Measurements from ENCODE around the gene ACSF2.
A peak's percentile ranks its signal among the peaks of the same experiment; 100 is the strongest.
"Not testable (repeated sequence)": the region's sequence is repeated elsewhere in the genome, so short reads cannot be mapped to it uniquely, and the experiment has no call there.

The ACSF2 gene

DNA sequence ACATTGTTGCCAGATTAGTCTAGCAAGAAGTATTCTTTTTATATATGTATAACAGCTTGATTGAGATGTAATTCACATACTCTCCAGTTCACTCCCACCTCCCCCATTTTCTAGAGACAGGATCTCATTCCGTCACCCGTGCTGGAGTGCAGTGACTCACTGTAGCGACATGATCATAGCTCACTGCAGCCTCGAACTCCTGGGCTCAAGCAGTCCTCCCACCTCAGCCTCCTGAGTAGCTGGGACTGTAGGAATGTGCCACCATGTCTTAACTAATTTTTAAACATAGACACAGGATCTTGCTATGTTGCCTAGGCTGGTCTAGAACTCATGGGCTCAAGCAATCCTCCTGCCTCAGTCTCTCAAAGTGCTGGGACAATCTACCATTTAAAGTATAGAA is 49.3 kb downstream of the ACSF2 start:
- no peak for TF ChIP-seq CTCF (IDR thresholded peaks at IDR 0.05; ENCODE audit: insufficient read depth, low read length, poor library complexity, severe bottlenecking)
- TF ChIP-seq EZH2phosphoT487 (conservative IDR thresholded peaks at IDR 0.05; ENCODE audit: low read length), result no peak

DNA sequence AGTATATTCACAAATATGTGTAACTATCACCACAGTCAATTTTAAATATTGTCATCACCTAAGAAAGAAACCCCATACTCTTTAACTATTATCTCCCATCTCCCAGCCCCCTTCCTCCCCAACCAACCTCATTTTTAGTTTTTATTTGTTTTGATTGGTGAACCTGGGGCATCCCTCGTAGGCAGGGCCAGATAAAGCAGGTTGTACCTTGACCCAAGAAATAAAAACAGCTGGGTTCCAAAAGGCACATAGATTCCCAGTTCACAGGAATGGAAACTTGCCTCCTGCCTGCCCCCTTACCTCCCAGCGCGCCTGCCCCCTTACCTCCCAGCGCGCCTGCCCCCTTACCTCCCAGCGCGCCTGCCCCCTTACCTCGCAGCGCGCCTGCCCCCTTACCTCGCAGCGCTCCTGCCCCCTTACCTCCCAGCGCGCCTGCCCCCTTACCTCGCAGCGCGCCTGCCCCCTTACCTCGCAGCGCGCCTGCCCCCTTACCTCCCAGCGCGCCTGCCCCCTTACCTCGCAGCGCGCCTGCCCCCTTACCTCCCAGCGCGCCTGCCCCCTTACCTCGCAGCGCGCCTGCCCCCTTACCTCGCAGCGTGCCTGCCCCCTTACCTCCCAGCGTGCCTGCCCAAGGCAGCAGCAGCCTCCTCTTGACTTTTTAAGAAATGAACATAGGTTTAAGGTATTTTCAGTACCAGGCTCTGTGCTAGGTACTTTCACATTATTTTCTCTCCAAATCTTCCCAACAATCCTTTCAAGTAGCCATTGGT is 49.9 kb downstream of the ACSF2 start:
- H3K9me3 ChIP-seq (ENCODE audit: insufficient read depth, low read length); H3K27me3 ChIP-seq (ENCODE audit: low read length); H3K79me2 ChIP-seq (ENCODE audit: insufficient read depth, low read length); H3K9ac ChIP-seq (ENCODE audit: low read length); H3K27ac ChIP-seq (ENCODE audit: low read depth, low read length); H3K9me2 ChIP-seq (replicated peaks; ENCODE audit: insufficient read depth, low read length); H3K36me3 ChIP-seq (ENCODE audit: low read length); H3K4me3 ChIP-seq (ENCODE audit: insufficient read depth, low read length, poor library complexity, severe bottlenecking); H3K4me2 ChIP-seq (ENCODE audit: low read depth, low read length, poor library complexity, severe bottlenecking); H2AFZ ChIP-seq (ENCODE audit: low read depth, low read length, severe bottlenecking); H4K20me1 ChIP-seq (ENCODE audit: low read depth, low read length): not testable (repeated sequence)
- H3F3A ChIP-seq (ENCODE audit: insufficient read depth), result peaks cover 16% of the 10 kb centered on the region

More for the DNA sequence above, 49.3 kb downstream of the ACSF2 start:
- H3K9me2 ChIP-seq (replicated peaks; ENCODE audit: insufficient read depth, low read length), result no peaks in the 10 kb centered on the region
- H4K20me1 ChIP-seq (ENCODE audit: low read depth, low read length), result no peaks in the 10 kb centered on the region
- H3K36me3 ChIP-seq (ENCODE audit: low read length), result no peaks in the 10 kb centered on the region
- no peak overlapping the region for H3K4me3 ChIP-seq (ENCODE audit: insufficient read depth, low read length, poor library complexity, severe bottlenecking)
- no peak overlapping the region for H3K9ac ChIP-seq (ENCODE audit: low read length)
- no peaks in the 10 kb centered on the region for H3K79me2 ChIP-seq (ENCODE audit: insufficient read depth, low read length)
- no peak overlapping the region for H2AFZ ChIP-seq (ENCODE audit: low read depth, low read length, severe bottlenecking)
- H3K4me2 ChIP-seq (ENCODE audit: low read depth, low read length, poor library complexity, severe bottlenecking), result no peak overlapping the region
- peaks cover 10% of the 10 kb centered on the region for H3F3A ChIP-seq (ENCODE audit: insufficient read depth)
- no peaks in the 10 kb centered on the region for H3K27me3 ChIP-seq (ENCODE audit: low read length)
- no peaks in the 10 kb centered on the region for H3K9me3 ChIP-seq (ENCODE audit: insufficient read depth, low read length)
- no peak overlapping the region for H3K27ac ChIP-seq (ENCODE audit: low read depth, low read length)

- Histone ChIP-seq H3K79me2 (ENCODE audit: insufficient read depth, low read length) (no peaks in the 10 kb centered on the region), H3K36me3 (ENCODE audit: low read length) (no peaks in the 10 kb centered on the region), H3K9me3 (ENCODE audit: insufficient read depth, low read length) (no peaks in the 10 kb centered on the region), H3K4me2 (ENCODE audit: low read depth, low read length, poor library complexity, severe bottlenecking) (no peak overlapping the region), H3K9me2 (replicated peaks; ENCODE audit: insufficient read depth, low read length) (no peaks in the 10 kb centered on the region), H3K4me3 (ENCODE audit: insufficient read depth, low read length, poor library complexity, severe bottlenecking) (no peak overlapping the region), H3K27ac (ENCODE audit: low read depth, low read length) (no peak overlapping the region), H4K20me1 (ENCODE audit: low read depth, low read length) (no peaks in the 10 kb centered on the region), H2AFZ (ENCODE audit: low read depth, low read length, severe bottlenecking) (no peak overlapping the region), H3F3A (ENCODE audit: insufficient read depth) (peaks cover 24% of the 10 kb centered on the region), H3K27me3 (ENCODE audit: low read length) (no peaks in the 10 kb centered on the region), H3K9ac (ENCODE audit: low read length) (no peak overlapping the region)
- TF ChIP-seq EZH2phosphoT487 (conservative IDR thresholded peaks at IDR 0.05; ENCODE audit: low read length) (no peak), CTCF (IDR thresholded peaks at IDR 0.05; ENCODE audit: insufficient read depth, low read length, poor library complexity, severe bottlenecking) (no peak)
Measured at GRCh38 chr17:50476545-50477315, 50.7 kb downstream of the ACSF2 start.

- no peak for TF ChIP-seq EZH2phosphoT487 (conservative IDR thresholded peaks at IDR 0.05; ENCODE audit: low read length)
- no peak for TF ChIP-seq CTCF (IDR thresholded peaks at IDR 0.05; ENCODE audit: insufficient read depth, low read length, poor library complexity, severe bottlenecking)
- H3K9me3 ChIP-seq (ENCODE audit: insufficient read depth, low read length), result no peaks in the 10 kb centered on the region
- no peaks in the 10 kb centered on the region for H3K27me3 ChIP-seq (ENCODE audit: low read length)
- H3K79me2 ChIP-seq (ENCODE audit: insufficient read depth, low read length), result no peaks in the 10 kb centered on the region
- H3K27ac ChIP-seq (ENCODE audit: low read depth, low read length), result peak overlapping the region; percentile 70
- no peaks in the 10 kb centered on the region for H3K36me3 ChIP-seq (ENCODE audit: low read length)
- peak overlapping the region; percentile 50 for H3K4me3 ChIP-seq (ENCODE audit: insufficient read depth, low read length, poor library complexity, severe bottlenecking)
- peak overlapping the region; percentile 98 for H3K4me2 ChIP-seq (ENCODE audit: low read depth, low read length, poor library complexity, severe bottlenecking)
- no peaks in the 10 kb centered on the region for H3K9me2 ChIP-seq (replicated peaks; ENCODE audit: insufficient read depth, low read length)
- peak overlapping the region; percentile 78 for H3K9ac ChIP-seq (ENCODE audit: low read length)
- H2AFZ ChIP-seq (ENCODE audit: low read depth, low read length, severe bottlenecking), result peak overlapping the region; percentile 95
- no peaks in the 10 kb centered on the region for H4K20me1 ChIP-seq (ENCODE audit: low read depth, low read length)
- H3F3A ChIP-seq (ENCODE audit: insufficient read depth), result peaks cover 24% of the 10 kb centered on the region
Measured at GRCh38 chr17:50477976-50478375, 52.0 kb downstream of the ACSF2 start.

All from SU-DHL-6 (cell line).